NB4 (cell line): ENCODE measurements around the gene TNFAIP2.
A peak's percentile ranks its signal among the peaks of the same experiment; 100 is the strongest.

Source experiments
- DNase-seq: peaks from one replicate; pipeline ENCODE4 v3.0.0; 2010; ENCODE audit warnings: low read depth
- H3K4me3 ChIP-seq: one replicate; pipeline ENCODE4 v1.5.1; 2011; ENCODE audit warnings: mild to moderate bottlenecking, low read depth, low read length, moderate library complexity
- MYC ChIP-seq: IDR thresholded peaks from 2 replicates; pipeline ENCODE4 v1.6.1; 2011; ENCODE audit warnings: low read depth, low read length
- POLR2A ChIP-seq: IDR thresholded peaks from 2 replicates; pipeline ENCODE4 v1.6.1; 2011; ENCODE audit warnings: mild to moderate bottlenecking; ENCODE audit not compliant: insufficient read length; ENCODE audit errors: extremely low read depth
- TF ChIP-seq, protein P1 (sequence below): IDR thresholded peaks from one replicate; pipeline ENCODE4 v1.5.1; 2012; ENCODE audit warnings: low read depth, low read length
- TF ChIP-seq, protein P2 (sequence below): IDR thresholded peaks from 2 replicates; pipeline ENCODE4 v1.6.1; 2011; ENCODE audit warnings: low read depth, low read length

TNFAIP2 gene

DNA sequence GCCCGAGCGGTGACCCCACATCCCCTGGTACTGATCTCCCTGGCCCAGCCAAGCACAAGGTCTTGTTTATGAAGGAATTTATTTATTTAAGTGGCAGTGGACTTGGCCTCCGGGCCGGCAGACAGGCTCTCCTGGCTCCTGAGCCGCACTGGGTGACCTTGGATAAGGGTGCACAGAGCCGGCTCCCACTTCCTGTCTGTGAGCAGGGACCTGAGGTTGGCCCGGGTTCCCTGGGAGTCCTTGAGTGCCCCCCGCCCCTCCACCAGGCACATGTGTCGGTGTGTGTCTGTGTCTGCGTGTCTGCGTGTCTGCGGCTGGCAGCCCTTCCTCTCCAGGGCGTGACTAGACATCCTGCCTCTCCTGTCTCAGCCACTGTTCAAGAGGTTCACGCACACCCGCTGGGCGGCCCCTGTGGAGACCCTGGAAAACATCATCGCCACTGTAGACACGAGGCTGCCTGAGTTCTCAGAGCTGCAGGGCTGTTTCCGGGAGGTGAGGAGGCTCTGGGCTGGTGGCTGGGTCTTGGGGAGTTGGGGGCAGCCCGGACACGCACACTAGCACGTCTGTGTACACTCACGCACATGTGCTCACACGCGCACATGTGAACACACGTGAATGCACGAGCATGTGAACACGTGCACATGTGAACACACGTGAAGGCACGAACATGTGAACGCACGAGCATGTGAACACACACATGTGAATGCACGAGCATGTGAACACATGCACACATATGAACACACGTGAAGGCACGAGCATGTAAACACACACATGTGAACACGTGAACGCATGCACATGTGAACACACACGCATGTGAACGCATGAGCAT, 9.3 kb downstream of the TNFAIP2 start:
- no peak overlapping the region for H3K4me3 ChIP-seq
- DNase-seq, result no peak
- TF ChIP-seq, protein P1, sequence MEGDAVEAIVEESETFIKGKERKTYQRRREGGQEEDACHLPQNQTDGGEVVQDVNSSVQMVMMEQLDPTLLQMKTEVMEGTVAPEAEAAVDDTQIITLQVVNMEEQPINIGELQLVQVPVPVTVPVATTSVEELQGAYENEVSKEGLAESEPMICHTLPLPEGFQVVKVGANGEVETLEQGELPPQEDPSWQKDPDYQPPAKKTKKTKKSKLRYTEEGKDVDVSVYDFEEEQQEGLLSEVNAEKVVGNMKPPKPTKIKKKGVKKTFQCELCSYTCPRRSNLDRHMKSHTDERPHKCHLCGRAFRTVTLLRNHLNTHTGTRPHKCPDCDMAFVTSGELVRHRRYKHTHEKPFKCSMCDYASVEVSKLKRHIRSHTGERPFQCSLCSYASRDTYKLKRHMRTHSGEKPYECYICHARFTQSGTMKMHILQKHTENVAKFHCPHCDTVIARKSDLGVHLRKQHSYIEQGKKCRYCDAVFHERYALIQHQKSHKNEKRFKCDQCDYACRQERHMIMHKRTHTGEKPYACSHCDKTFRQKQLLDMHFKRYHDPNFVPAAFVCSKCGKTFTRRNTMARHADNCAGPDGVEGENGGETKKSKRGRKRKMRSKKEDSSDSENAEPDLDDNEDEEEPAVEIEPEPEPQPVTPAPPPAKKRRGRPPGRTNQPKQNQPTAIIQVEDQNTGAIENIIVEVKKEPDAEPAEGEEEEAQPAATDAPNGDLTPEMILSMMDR, result no peak
- TF ChIP-seq, protein P2, sequence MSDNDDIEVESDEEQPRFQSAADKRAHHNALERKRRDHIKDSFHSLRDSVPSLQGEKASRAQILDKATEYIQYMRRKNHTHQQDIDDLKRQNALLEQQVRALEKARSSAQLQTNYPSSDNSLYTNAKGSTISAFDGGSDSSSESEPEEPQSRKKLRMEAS, result peak; percentile 63; the same call in 1 of the 2 replicates

DNA sequence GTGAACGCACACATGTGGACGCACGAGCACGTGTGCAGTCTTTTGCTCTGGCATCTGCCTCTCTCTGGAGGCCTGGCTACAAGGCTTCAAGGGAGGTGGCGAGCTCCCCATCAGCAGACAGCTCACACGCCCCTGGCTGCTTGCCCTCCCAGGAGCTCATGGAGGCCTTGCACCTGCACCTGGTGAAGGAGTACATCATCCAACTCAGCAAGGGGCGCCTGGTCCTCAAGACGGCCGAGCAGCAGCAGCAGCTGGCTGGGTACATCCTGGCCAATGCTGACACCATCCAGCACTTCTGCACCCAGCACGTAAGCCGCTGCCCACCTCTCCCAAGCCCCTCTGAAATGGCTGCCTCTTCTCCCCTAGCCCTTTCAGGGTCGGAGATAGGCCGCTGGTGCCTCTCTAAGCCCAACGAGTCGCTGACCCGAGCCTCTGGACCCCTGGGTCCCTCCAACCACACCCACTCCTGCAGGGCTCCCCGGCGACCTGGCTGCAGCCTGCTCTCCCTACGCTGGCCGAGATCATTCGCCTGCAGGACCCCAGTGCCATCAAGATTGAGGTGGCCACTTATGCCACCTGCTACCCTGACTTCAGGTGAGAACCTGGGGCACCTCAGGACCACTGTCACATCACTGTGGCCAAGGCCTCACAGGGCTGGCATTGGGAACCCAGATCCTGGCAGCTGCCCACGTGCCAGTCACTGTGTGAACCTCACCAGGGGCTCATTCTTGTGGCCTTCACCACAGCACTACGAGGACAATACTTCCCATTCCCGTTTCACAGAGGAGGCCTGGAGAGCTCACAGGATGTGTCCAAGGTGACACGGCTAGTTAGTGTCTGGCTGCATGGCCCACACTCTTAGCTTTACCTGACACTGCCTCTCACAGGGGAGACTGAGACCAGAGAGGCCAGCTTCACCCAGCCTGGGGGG, 10.2 kb downstream of the TNFAIP2 start:
- DNase-seq, result no peak
- TF ChIP-seq, protein P1, result no peak
- TF ChIP-seq, protein P2, result no peak
- no peak for TF ChIP-seq MYC
- TF ChIP-seq POLR2A, result no peak
- no peak overlapping the region for H3K4me3 ChIP-seq

DNA sequence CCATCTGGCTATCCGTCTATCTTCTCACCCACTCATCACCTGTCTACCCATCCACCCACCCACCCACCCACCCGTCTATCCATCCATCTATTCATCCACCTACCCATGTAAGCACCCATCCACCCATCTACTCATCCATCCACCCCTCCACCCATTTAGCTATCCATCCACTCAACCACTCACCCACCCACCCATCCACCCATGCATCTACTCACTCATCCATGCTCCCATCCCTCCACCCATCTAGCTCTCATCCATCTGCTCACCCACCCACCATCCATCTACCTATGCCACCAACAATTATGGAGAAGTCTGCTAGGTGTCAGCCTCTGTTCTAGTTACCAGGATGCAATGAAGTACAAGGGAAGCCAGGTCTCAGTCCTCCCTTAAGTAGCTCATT, 11.1 kb downstream of the TNFAIP2 start:
- DNase-seq, result no peak
- TF ChIP-seq POLR2A (no peak), MYC (no peak)
- TF ChIP-seq, protein P2, result no peak
- TF ChIP-seq, protein P1, result no peak
- H3K4me3 ChIP-seq, result no peak overlapping the region

DNA sequence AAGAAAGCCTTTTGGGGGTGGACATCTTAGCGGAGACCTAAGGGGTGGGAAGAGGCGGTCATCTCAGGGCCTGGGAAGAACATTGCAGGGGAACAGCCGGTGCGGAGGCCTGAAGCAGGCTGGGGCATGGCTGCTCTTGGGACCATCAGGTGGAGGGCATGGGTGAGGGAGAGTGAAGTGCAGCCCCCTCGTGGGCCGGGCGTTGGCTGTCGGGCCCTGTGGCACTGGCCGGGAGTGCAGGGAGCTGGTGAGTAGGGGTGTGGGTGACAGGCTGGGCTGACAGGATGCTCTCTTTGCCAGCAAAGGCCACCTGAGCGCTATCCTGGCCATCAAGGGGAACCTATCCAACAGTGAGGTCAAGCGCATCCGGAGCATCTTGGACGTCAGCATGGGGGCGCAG, 11.7 kb downstream of the TNFAIP2 start:
- TF ChIP-seq, protein P1, result no peak
- TF ChIP-seq MYC (no peak), POLR2A (no peak)
- TF ChIP-seq, protein P2, result no peak
- no peak for DNase-seq

DNA sequence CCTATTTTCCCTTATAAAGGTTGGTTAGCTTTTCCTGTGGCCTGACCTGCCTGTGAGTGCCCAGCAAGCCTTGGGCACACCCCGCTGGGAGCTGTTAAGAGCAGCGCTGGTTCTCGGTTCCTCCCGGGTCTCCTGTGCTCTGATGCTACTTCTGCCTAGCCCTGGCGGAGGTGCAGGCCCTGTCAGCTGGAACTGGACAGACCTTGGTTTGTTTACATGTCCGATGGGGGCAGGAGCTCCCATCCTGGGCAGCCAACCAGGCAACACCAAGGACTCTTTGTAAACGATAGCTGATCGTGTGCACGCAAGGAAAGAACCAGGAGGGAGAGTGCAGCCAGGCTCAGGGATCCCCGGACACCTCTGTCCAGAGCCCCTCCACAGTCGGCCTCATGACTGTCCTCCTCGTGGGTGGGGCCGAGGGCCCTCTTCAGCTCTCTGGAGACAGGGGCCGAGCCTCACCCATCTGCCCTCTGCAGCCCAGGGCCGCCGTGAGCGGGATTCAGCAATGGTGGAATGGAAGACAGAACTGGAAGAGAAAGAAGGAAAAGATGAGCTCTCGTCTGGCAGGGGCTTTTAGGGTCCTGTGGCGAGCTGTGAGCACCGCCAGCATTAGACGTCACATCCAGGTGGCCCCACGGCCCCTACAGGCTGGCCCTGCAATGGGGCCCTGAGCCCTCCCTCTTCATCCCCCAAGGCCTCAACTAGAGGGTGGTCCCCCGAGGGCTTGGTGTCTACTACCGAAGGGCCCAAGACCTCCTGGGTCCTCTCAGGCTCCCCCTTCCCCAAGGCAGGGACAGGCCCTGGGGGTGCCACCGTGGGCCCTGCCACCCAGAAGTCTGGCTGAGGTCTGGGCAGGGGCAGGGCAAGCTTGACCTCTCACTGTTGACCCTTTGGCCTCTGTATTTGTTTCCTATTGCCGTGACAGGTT, 12.3 kb downstream of the TNFAIP2 start:
- no peak for DNase-seq
- no peak overlapping the region for H3K4me3 ChIP-seq
- no peak for TF ChIP-seq POLR2A
- TF ChIP-seq MYC, result no peak
- TF ChIP-seq, protein P1, result no peak
- TF ChIP-seq, protein P2, result no peak

More for the DNA sequence above, 11.7 kb downstream of the TNFAIP2 start:
- H3K4me3 ChIP-seq, result no peak overlapping the region
